Duodenal mucosa (tissue), 2 donors: ENCODE data around the gene SESTD1.

ENCODE experiments used
- H3K27ac ChIP-seq: one replicate; pipeline ENCODE4 v1.7.0; 2013; ENCODE audit warnings: low read depth, low read length
- H3K27me3 ChIP-seq, 2 donors: one replicate each; pipeline ENCODE4 v1.7.0; 2013; ENCODE audit warnings: low read length in 2 of 2, control low read depth in 1 of 2; ENCODE audit not compliant: insufficient read depth in 2 of 2, control insufficient read depth in 1 of 2
- H3K36me3 ChIP-seq, 2 donors: one replicate each; pipeline ENCODE4 v1.7.0; 2013; ENCODE audit warnings: low read length in 2 of 2, control low read depth in 1 of 2; ENCODE audit not compliant: insufficient read depth in 2 of 2, control insufficient read depth in 1 of 2
- H3K4me1 ChIP-seq, 2 donors: one replicate each; pipeline ENCODE4 v1.7.0; 2013; ENCODE audit warnings: low read length in 2 of 2, control low read depth in 1 of 2; ENCODE audit not compliant: insufficient read depth in 2 of 2, control insufficient read depth in 1 of 2
- H3K4me3 ChIP-seq, 2 donors: one replicate each; pipeline ENCODE4 v1.7.0; 2013; ENCODE audit warnings: low read length in 2 of 2, low read depth in 1 of 2
- H3K9ac ChIP-seq, 2 donors: one replicate each; pipeline ENCODE4 v1.7.0; 2013; ENCODE audit warnings: low read length in 2 of 2, low read depth in 1 of 2
- H3K9me3 ChIP-seq, 2 donors: one replicate each; pipeline ENCODE4 v1.7.0; 2013; ENCODE audit warnings: low read length in 2 of 2, control low read depth in 1 of 2; ENCODE audit not compliant: control insufficient read depth in 1 of 2

SESTD1 gene

DNA sequence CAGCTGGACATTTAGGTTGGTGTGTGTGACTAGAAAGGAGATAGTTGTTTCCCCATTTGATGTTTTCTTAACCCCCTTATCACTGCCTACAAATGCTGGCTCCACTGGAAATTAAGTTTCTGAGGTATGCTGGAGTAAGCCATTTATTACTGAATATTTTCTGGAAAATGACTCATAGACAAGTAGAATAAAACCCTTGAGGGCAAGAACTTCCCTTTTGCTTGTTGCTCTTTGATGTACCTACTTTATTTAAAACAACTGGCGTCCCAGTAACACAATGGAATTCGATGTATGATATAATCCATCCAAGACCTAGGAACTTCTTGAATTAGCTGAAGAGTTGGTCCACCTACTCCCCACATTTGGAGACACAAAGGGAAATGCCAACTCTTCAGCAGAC is 33.3 kb upstream of the SESTD1 start:
- Histone ChIP-seq H3K4me3 (no peak overlapping the region), H3K27ac (no peak overlapping the region), H3K4me1 (no peaks in the 10 kb centered on the region), H3K27me3 (no peaks in the 10 kb centered on the region), H3K9me3 (no peaks in the 10 kb centered on the region), H3K36me3 (no peaks in the 10 kb centered on the region), H3K9ac (no peak overlapping the region)

DNA sequence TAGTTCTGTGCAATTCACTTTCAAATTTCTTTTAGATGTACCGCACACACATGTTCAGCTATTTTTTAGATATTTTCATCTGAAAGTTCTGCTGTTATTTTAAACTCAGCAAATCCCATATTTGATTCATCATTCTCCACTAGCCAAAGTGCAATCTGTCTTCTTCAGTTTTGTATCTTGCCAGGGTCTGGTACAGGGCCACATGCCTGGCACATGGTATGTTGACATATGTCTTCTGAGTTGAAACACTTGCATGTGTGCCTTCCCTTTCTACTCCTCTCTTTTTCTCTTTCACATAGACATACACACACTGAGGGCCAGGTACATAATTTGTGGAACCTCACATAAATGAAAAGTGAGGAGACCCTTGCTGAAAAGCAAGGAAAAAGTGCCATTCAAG is 25.7 kb upstream of the SESTD1 start:
- H3K9ac ChIP-seq = no peak overlapping the region
- no peaks in the 10 kb centered on the region for H3K4me1 ChIP-seq
- H3K36me3 ChIP-seq = no peaks in the 10 kb centered on the region
- H3K27ac ChIP-seq = no peak overlapping the region
- H3K4me3 ChIP-seq = no peak overlapping the region
- H3K9me3 ChIP-seq = no peaks in the 10 kb centered on the region
- H3K27me3 ChIP-seq = no peaks in the 10 kb centered on the region

DNA sequence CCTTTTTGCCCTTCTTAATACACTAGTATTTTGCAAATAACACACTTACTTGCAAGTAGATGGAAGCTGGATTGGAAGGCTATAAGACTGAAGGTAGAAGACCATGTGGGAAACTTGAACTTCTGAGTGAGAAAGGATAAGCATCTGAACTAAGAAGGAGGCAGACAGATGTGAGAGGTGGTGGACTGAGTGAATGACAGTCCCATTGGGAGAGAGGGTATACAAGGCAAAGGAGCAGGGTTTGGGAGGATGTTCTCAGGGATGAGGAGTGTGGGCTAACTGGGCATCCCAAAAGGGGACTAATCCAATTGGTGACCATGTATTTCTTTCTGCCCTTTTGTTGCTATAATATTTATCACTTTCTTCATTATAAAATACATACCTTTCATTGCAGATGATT is 20.4 kb upstream of the SESTD1 start:
- Histone ChIP-seq H3K4me1 (no peaks in the 10 kb centered on the region), H3K36me3 (no peaks in the 10 kb centered on the region), H3K4me3 (no peak overlapping the region), H3K9ac (no peak overlapping the region), H3K9me3 (no peaks in the 10 kb centered on the region), H3K27ac (no peak overlapping the region), H3K27me3 (no peaks in the 10 kb centered on the region)

DNA sequence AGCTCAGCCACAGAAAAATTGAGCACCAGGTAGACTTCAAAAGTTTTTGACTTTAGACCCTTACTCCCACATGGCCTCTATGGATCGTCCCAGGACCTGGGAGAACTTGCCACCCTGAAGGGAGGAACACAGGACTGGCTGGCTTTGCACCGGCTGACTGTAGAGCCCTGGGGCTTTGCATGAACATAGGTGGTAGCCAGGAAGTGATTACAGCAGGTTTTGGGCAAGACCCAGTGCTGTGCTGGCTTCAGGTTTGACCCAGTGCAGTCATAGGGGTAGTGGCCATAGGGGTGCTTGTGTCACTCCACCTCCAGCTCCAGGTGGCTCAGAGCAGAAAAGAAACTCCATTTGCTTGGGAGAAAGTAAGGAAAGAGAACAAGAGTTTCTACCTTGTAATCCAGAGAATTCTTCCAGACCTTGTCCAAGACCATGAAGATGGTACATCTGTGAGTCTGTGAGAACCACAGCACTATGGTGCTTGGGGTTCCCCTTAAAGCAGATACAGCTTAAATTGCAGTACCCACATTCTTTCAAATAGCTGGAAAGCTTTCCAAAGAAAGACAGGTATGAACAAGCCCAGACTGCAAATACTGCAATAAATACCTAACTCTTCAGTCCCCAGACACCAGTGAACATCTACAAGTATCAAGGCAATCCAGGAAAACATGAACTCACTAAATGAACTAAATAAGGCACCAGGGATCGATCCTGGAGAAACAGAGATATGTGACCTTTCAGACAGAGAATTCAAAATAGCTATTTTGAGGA is 13.0 kb upstream of the SESTD1 start:
- H3K9ac ChIP-seq = no peak overlapping the region
- H3K4me1 ChIP-seq = peaks cover 4 to 6% of the 10 kb centered on the region in 2 donors
- H3K4me3 ChIP-seq = no peak overlapping the region
- H3K36me3 ChIP-seq = no peaks in the 10 kb centered on the region
- no peak overlapping the region for H3K27ac ChIP-seq
- H3K9me3 ChIP-seq = no peaks in the 10 kb centered on the region
- H3K27me3 ChIP-seq = no peaks in the 10 kb centered on the region

DNA sequence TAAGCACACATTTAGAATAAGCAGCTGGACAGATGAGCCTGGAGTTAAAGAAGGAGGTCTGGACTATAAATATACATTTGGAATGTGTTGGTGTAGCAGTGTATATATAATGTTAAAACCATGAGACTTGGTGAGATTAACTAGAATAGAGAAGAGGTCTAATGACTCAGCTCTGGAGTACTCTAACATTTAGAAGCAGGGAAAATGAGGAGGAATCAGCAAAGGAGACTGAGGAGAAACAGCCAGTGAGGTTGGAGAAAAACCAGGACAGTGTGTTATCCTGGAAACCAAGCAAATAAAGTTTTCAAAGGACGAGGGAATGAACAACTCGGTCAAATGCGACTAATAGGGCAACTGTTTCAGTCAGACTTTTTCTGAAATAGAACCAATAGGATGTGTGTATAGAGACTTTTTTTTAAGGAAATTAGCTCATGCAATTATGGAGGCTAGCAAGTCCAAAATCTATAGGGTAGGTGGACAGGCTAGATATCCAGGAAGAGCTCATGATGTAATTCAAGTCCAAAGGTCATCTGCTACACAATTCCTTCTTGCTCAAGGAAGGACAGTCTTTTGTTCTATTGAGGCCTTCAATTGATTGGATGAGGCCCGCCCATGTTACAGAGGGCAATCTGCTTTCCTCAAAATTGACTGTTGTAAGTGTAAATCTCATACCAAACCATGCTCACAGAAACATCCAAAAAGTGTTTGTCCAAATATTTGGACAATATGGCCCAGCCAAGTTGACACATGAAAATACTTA is 10.8 kb upstream of the SESTD1 start:
- Histone ChIP-seq H3K4me3 (no peak overlapping the region), H3K27me3 (no peaks in the 10 kb centered on the region), H3K27ac (no peak overlapping the region), H3K9me3 (no peaks in the 10 kb centered on the region), H3K9ac (no peak overlapping the region), H3K4me1 (peaks cover 6 to 9% of the 10 kb centered on the region in 2 donors), H3K36me3 (no peaks in the 10 kb centered on the region)

DNA sequence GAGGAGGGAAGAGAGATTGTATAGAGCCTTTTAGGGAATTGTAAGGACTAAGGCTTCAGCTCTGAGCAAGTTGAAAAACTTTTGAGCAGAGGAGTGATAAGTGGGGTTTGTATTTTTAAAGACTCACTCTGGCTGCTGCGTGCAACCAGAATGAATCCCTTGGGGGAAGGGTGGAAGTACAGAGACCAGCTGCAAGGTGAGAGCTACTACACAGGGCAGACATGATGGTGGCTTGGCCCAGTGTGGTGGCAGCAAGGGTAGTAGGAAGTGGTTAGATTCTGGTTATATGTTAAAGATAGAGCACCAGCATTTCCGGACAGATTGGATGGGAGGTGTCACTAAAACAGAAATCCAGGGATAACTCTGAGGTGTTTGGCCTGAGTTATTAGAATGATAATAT is 10.1 kb upstream of the SESTD1 start:
- H3K9ac ChIP-seq = no peak overlapping the region
- no peaks in the 10 kb centered on the region for H3K9me3 ChIP-seq
- peaks cover 6 to 9% of the 10 kb centered on the region in 2 donors for H3K4me1 ChIP-seq
- H3K4me3 ChIP-seq = no peak overlapping the region
- H3K36me3 ChIP-seq = no peaks in the 10 kb centered on the region
- no peak overlapping the region for H3K27ac ChIP-seq
- no peaks in the 10 kb centered on the region for H3K27me3 ChIP-seq

DNA sequence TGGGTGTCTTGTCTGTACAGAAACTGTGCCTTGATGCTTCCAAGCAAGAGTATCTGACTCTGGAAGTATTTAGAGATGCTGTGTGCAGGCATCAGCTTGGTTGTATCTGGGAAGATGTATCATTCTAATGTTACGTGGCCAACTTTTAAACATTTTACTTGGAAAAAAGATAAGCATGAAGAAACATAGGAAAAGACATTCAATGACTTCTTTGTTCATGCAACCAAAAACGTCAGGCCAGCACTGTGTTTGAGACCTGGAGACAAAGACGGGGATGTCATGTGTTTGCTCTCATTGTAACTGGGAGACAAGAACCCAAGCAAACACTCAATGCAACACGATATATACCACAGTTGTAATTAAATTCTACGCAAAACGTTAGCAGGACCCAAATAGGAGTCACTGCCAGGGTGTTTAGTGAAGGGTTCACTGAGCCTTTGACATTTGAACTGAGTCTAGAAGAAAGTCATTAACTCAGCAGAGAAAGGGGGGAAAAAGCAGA is 8.9 kb upstream of the SESTD1 start:
- peaks cover 6 to 9% of the 10 kb centered on the region in 2 donors for H3K4me1 ChIP-seq
- H3K36me3 ChIP-seq = no peaks in the 10 kb centered on the region
- H3K4me3 ChIP-seq = no peak overlapping the region
- no peaks in the 10 kb centered on the region for H3K9me3 ChIP-seq
- H3K27me3 ChIP-seq = no peaks in the 10 kb centered on the region
- no peak overlapping the region for H3K27ac ChIP-seq
- H3K9ac ChIP-seq = no peak overlapping the region

DNA sequence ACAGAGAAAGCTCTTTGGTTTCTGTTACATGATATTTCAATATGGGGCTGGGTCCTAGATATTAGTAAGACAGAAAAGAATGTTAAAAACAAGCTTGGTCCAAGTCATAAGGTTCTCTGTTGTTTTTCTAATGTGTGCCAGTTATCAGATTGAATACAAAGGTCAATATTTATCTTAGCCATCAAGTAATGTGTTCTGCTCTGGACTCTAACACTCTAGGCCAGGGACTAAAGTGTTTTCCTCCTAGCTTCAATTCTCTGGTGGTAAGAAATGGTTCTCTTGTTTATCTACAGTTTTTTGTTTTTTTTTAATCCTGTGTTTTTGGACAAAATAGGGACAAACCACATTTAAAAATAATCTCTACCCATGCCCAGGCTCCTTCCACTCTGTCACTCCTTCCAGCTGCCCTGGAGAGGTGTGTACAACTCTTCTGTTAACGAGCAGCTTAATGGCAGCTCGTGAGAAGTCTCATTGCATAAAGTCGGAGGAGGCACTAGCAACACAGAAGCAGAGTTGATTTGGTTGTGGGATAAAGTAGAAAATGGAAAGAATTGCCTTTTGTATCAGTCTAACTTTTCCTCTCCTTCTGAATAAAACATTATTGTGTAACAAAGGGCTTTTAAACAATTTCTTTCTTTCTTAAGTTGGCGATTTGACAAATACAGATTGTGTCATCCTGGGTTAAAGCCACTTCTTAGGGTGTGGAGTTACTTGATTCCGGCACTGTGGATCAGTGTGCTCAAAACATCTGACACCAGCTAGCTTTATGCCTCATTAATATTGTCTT is 8.0 kb upstream of the SESTD1 start:
- no peaks in the 10 kb centered on the region for H3K27me3 ChIP-seq
- H3K9ac ChIP-seq = no peak overlapping the region
- no peaks in the 10 kb centered on the region for H3K36me3 ChIP-seq
- H3K27ac ChIP-seq = no peak overlapping the region
- H3K9me3 ChIP-seq = no peaks in the 10 kb centered on the region
- H3K4me1 ChIP-seq = peaks cover 6 to 9% of the 10 kb centered on the region in 2 donors
- H3K4me3 ChIP-seq = no peak overlapping the region

DNA sequence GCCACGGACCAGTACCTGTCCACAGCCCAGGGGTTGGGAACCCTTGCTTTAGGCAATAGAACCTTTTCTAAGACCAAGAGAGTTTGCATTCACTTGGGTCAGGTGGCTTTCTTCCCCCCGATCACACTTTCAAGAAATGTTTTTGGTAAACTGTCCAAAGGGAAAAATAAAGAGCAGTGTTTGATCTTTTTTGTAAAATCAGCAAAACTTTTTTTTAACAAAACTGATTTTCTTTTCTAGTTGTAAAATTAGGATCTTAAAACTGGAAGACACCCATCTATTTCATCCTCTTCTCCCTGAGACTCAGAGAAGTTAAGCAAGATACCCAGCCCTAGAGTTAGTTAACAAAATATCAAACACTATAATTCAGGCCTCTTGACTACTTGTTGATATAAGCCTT is 6.1 kb upstream of the SESTD1 start:
- H3K27ac ChIP-seq = no peak overlapping the region
- H3K9ac ChIP-seq = no peak overlapping the region
- H3K4me1 ChIP-seq = peaks cover 4 to 11% of the 10 kb centered on the region in 2 donors
- H3K27me3 ChIP-seq = no peaks in the 10 kb centered on the region
- H3K36me3 ChIP-seq = no peaks in the 10 kb centered on the region
- H3K4me3 ChIP-seq = no peak overlapping the region
- no peaks in the 10 kb centered on the region for H3K9me3 ChIP-seq
